SK-N-MC (cell line): ENCODE results near the gene PGAP1.

Source experiments
- EZH2 ChIP-seq: fragments of 200-600 bp; sonication (generic); IDR thresholded peaks from one replicate; pipeline ENCODE4 v1.6.1; 2017; ENCODE audit warnings: antibody characterized with exemption
- POLR2AphosphoS5 ChIP-seq: IDR thresholded peaks from 2 replicates; pipeline ENCODE4 v1.6.1; 2012; ENCODE audit warnings: mild to moderate bottlenecking, low read depth, low read length, borderline replicate concordance

DNA sequence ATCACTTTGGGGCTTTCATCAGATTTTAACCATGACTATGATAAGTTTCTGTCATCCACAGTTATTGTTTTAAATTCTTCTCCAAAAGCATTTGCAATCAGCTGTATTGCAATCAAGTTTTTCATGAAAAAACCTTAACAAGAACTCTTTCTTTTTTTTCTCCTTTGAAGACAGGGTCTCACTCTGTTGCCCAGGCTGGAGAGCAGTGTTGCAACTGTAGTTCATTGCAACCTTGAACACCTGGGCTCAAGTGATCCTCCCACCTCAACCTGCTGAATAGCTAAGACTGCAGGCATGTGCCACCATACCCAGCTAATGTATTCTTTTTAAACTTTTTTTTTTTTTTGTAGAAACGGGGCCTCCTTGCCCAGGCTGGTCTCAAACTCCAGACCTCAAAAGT is 71.9 kb downstream of the PGAP1 start:
- TF ChIP-seq POLR2AphosphoS5 (no peak), EZH2 (no peak)
